GM12878 (cell line): ENCODE measurements around the gene VARS2. TPM values are rescaled to one million over a fixed set of nuclear protein-coding genes. Genes with fewer than 3 reads are reported as not detected.

Source experiments
- ATAC-seq: fragments of 200-7000 bp; cut with Tn5 transposase; 3 replicates; pipeline ENCODE4 v1.9.1; 2020; ENCODE audit warnings: mild to moderate bottlenecking, moderate library complexity
- BruUV-seq: library from RNA; stranded (reverse); fragments of 400-500 nt; replicated peaks from 2 replicates; lab custom pipeline; 2021; lab: Mats Ljungman, UMichigan
- CTCF ChIA-PET: fragments of 300-600 bp; sonication (Branson Sonifier 250); formaldehyde crosslinking; extraction: SDS; loops from one replicate; lab custom pipeline; 2021; ENCODE audit warnings: inconsistent platforms; lab: Yijun Ruan, JAX
- POLR2A ChIA-PET: fragments of 350-600 bp; formaldehyde crosslinking; extraction: SDS; loops from one replicate; lab custom pipeline; 2021; ENCODE audit warnings: inconsistent platforms; lab: Charles Lee
- RAD21 ChIA-PET: fragments of 300-600 bp; sonication (Branson Sonifier 250); formaldehyde crosslinking; loops from one replicate; lab custom pipeline; 2023; ENCODE audit warnings: antibody characterized with exemption; ENCODE audit not compliant: unreplicated experiment; lab: Charles Lee
- SMC1A ChIA-PET: fragments of 300-600 bp; sonication (Branson Sonifier 250); formaldehyde crosslinking; loops from one replicate; lab custom pipeline; 2023; ENCODE audit not compliant: unreplicated experiment, uncharacterized antibody; lab: Charles Lee
- DNase-seq: peaks from one replicate; pipeline ENCODE4 v3.0.0-alpha.2; 2011; ENCODE audit warnings: low read depth, low spot score
- FAIRE-seq: peaks from 3 replicates; lab custom pipeline; 2011; peaks lifted over from hg19 to GRCh38; lab: Jason Lieb, UNC
- H2AFZ ChIP-seq: 2 replicates; pipeline ENCODE4 v1.6.0; 2011; ENCODE audit warnings: low read depth, low read length, control low read depth; ENCODE audit not compliant: control insufficient read depth
- H3K27ac ChIP-seq: 2 replicates; pipeline ENCODE4 v1.5.1; 2011; ENCODE audit warnings: control low read depth; ENCODE audit not compliant: control insufficient read depth, insufficient read depth
- H3K27me3 ChIP-seq, 2 experiments: replicated peaks in 1 of 2; 2 replicates each; pipeline versions ENCODE4 v1.6.0 to v1.6.1; 2011; ENCODE audit warnings: low read length in 1 of 2; ENCODE audit not compliant: control insufficient read depth in 2 of 2, insufficient read depth in 2 of 2
- H3K36me3 ChIP-seq, 2 experiments: 2 replicates each; pipeline ENCODE4 v1.5.1; 2011; ENCODE audit warnings: low read length in 1 of 2; ENCODE audit not compliant: control insufficient read depth in 2 of 2, insufficient read depth in 2 of 2
- H3K4me1 ChIP-seq: 2 replicates; pipeline ENCODE4 v1.6.1; 2011; ENCODE audit warnings: mild to moderate bottlenecking, low read length, moderate library complexity, mixed read lengths; ENCODE audit not compliant: control insufficient read depth, insufficient read depth
- H3K4me2 ChIP-seq: 2 replicates; pipeline ENCODE4 v1.6.0; 2011; ENCODE audit warnings: control low read depth; ENCODE audit not compliant: control insufficient read depth, insufficient read depth
- H3K4me3 ChIP-seq: fragments of 200-600 bp; sonication (generic); 2 replicates; pipeline ENCODE4 v1.5.1; 2016
- H3K79me2 ChIP-seq: 2 replicates; pipeline ENCODE4 v1.6.0; 2011; ENCODE audit warnings: low read length; ENCODE audit not compliant: control insufficient read depth, insufficient read depth
- H3K9ac ChIP-seq: 2 replicates; pipeline ENCODE4 v1.8.0; 2011; ENCODE audit warnings: low read length, control low read depth, mixed read lengths; ENCODE audit not compliant: control insufficient read depth, insufficient read depth
- H3K9me3 ChIP-seq: replicated peaks from 3 replicates; pipeline ENCODE4 v1.5.1; 2011; ENCODE audit warnings: mild to moderate bottlenecking, low read length; ENCODE audit not compliant: control insufficient read depth, insufficient read depth
- H4K20me1 ChIP-seq: 2 replicates; pipeline ENCODE4 v1.6.0; 2011; ENCODE audit not compliant: control insufficient read depth, insufficient read depth
- GATAD2B ChIP-seq: fragments of 450-650 bp; conservative IDR thresholded peaks from 2 replicates; pipeline ENCODE4 v1.6.1; 2017; ENCODE audit warnings: low read depth, mild to moderate bottlenecking, moderate library complexity
- HDGF ChIP-seq: fragments of 450-650 bp; IDR thresholded peaks from 2 replicates; pipeline ENCODE4 v1.6.1; 2016; ENCODE audit warnings: antibody characterized with exemption
- IKZF2 ChIP-seq, 2 experiments: fragments of 450-650 bp; IDR thresholded peaks; 2 replicates each; pipeline ENCODE4 v1.6.1; 2017; ENCODE audit warnings: mild to moderate bottlenecking in 2 of 2, moderate library complexity in 2 of 2
- LARP7 ChIP-seq: fragments of 450-650 bp; IDR thresholded peaks from 2 replicates; pipeline ENCODE4 v1.6.1; 2017; ENCODE audit warnings: mild to moderate bottlenecking
- NBN ChIP-seq: fragments of 450-650 bp; IDR thresholded peaks from 2 replicates; pipeline ENCODE4 v1.6.1; 2016
- RCOR1 ChIP-seq: conservative IDR thresholded peaks from 2 replicates; pipeline ENCODE4 v1.6.1; 2012; ENCODE audit warnings: low read depth, low read length, improper control_type of control experiment
- SP1 ChIP-seq: IDR thresholded peaks from one replicate; pipeline ENCODE4 v1.6.1; 2011; ENCODE audit warnings: low read depth, low read length
- WGBS: methylation state at CpG from one replicate; pipeline ENCODE4 v1.1.6; 2016; ENCODE audit warnings: low lambda C conversion rate; ENCODE audit not compliant: insufficient replicate concordance, insufficient coverage; ENCODE audit errors: missing lambda C conversion rate; 5-methylcytosine and 5-hydroxymethylcytosine counted together
- in situ Hi-C: fragments of 300-500 bp; cut with MboI; formaldehyde crosslinking; loops from 9 replicates; pipeline ENCODE4 v1.14.3; 2018; ENCODE audit warnings: mixed read lengths
- intact Hi-C: fragments of 100-400 bp; cut with micrococcal nuclease; formaldehyde crosslinking; loops from one replicate; pipeline ENCODE4 v1.14.2; 2022; ENCODE audit not compliant: unreplicated experiment
- polyA plus RNA-seq, 11 experiments: library from polyadenylated mRNA; depleted of rRNA in 4 of 11; unstranded in 6 of 11; stranded (reverse) in 5 of 11; fragments of >200 nt; fragmentation: Nextera tagmentation in 4 of 11; fragmentation: Illumina TruSeq in 1 of 11; extraction: Ambion mirVana in 4 of 11; extraction: Trizol in 1 of 11; gene quantifications; 1 replicate in 1 of 11; 2 replicates in 10 of 11; pipeline versions ENCODE4 v1.2.1 to v1.2.3, GENCODE V29; 2011 to 2016; ENCODE audit warnings: inconsistent platforms in 2 of 11, missing spikeins in 2 of 11, low read depth in 1 of 11
- total RNA-seq, 4 experiments: library from RNA; depleted of rRNA in 3 of 4; stranded (reverse); fragments of >200 nt in 3 of 4; fragmentation: Illumina TruSeq in 1 of 4; extraction: Trizol in 1 of 4; gene quantifications; 2 replicates each; pipeline versions ENCODE4 v1.2.1 to v1.2.3, GENCODE V29; 2013 to 2021

The VARS2 gene
- total and polyA plus RNA-seq, 10 of the 15 experiments (the other 5 are each of a cell fraction or from before 2014, with no cell fraction given), result 3.8 to 70.7 (median 49.1) TPM

DNA sequence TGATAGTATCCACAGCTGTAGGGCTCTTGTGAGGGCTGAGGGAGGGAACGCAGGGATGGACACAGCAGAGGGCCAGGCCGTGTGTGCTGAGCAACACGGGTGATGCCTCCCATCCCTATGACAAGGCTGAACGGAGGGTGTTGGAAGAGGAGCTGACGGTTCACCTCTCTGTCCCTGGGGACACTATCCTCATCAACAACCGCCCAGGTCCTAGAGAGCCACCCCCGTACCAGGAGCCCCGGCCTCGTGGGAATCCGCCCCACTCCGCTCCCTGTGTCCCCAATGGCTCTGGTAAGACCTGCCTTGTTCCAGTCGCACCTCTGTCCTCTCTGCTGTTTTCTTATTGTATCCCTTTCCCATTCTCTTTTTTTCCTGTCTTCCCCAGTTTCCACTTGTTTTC lies 19.7 kb upstream of the VARS2 start (continued):
- TF ChIP-seq GATAD2B (no peak), SP1 (no peak), IKZF2 (IDR thresholded peaks at IDR 0.05) (no peak)

DNA sequence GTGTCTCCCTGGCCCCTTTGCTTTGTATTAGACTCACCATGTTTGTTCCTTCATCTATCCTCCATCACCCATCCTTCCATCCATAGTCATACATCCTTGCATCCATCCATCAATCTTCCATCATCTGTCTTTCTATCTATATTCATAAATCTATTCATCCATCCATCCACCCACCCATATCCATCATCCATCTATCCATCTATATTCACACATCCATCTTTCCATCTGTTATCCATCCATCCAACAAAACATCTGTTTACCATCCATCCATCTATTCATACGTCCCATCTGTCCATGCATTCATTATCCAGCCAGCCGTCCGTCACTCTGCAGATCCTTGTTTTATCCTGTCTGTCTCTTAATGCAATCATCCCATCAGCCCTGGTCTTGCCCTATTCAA lies 19.1 kb upstream of the VARS2 start:
- no peak for FAIRE-seq
- RAD21 ChIA-PET, result interaction anchor here (1.1 kb wide), 2 partner anchors 13 to 19 kb away, joined by 5 to 8 read pairs; partner anchors contain the start of genes GTF2H4 and VARS2
- Histone ChIP-seq H3K79me2 (no peaks in the 10 kb centered on the region), H3K27ac (no peak overlapping the region), H3K4me3 (no peak overlapping the region), H3K9ac (no peak overlapping the region)
- no TSS peak for BruUV-seq
- ATAC-seq, result no peak
- POLR2A ChIA-PET, result interaction anchor here (0.9 kb wide), 1 partner anchor 9 kb away, joined by 3 read pairs; no protein-coding TSS in a partner anchor
- DNase-seq, result no peak
- in situ Hi-C loops, result no loop called here
- intact Hi-C loops, result no loop called here
- CTCF ChIA-PET, result interaction anchor here (1.0 to 1.4 kb wide), 2 partner anchors 10 to 411 kb away, joined by 3 to 5 read pairs; no protein-coding TSS in a partner anchor
- SMC1A ChIA-PET, result interaction anchor here (1.2 to 1.8 kb wide), 4 partner anchors 11 to 22 kb away, joined by 4 to 5 read pairs (median 4); partner anchors contain the start of gene VARS2
- TF ChIP-seq LARP7 (no peak), HDGF (no peak), RCOR1 (no peak), NBN (no peak)
- TF ChIP-seq, all 136 proteins: peak for 0
- peaks cover 4 to 16% of the 10 kb centered on the region in 2 experiments; a peak in 3 of 4 replicates for H3K36me3 ChIP-seq
- no peak overlapping the region for H3K4me2 ChIP-seq
- no peaks in the 10 kb centered on the region for H3K9me3 ChIP-seq
- H2AFZ ChIP-seq, result no peak overlapping the region
- no peaks in the 10 kb centered on the region for H4K20me1 ChIP-seq
- peaks cover under 1% of the 10 kb centered on the region; the same call in 1 of the 2 replicates for H3K4me1 ChIP-seq
- H3K27me3 ChIP-seq, result no peaks in the 10 kb centered on the region
- 79% methylated on average over 3 of the region's 3 CpGs for WGBS
